HG03457 (cell line): Measurements from ENCODE around the gene CCDC91.

Experiments
- ATAC-seq: cut with Tn5 transposase; IDR thresholded peaks from one replicate; pipeline ENCODE4 v1.9.1; 2021; ENCODE audit warnings: moderate number of reproducible peaks; ENCODE audit not compliant: unreplicated experiment

CCDC91 gene

DNA sequence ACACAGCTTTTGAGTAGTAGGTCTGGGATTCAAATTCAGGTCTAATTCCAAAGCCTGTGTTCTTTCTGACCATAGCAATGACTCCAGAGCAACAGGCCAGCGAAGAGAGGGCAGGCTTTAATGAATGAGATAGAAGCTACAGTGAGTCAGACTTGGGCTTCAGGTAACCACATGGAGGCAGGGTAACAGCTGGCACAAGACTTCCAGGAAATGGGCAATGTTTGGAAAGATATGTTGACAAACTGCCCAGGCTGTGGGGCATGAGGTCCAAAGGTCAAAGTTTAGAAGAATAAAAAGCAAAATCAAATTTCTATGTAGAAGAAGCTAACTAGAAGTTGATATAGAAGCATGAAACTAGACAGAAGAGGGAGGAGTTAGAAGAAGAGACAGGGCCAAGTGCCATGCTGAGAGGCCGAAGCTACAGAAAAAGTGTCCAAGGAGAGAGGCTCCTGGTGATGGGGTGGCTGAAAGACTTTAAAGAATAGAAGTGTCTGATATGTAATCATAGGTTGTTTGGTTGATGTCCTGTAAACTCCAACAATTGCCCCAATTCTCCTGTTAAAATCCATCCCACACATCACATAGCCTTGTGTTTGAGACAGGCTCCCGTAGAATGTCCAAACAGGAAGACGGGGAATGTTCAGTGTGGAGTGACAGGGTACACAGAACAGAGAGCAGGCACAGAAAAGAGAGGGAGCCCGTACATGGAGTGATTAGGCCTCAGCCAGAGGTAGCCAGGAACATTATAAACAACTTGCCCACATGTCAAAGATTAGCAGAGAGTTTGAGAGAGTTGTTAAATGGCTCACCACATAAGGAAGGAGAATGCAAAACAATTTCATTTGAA lies 384.7 kb downstream of the CCDC91 start:
- ATAC-seq: no peak

- no peak for ATAC-seq
Observed at GRCh38 chr12:28575593-28576205, 385.4 kb downstream of the CCDC91 start.

GRCh38 chr12:28578361-28578760 lies 388.1 kb downstream of the CCDC91 start:
- no peak for ATAC-seq

- no peak for ATAC-seq
Observed at GRCh38 chr12:28578833-28579252, 388.6 kb downstream of the CCDC91 start.

DNA sequence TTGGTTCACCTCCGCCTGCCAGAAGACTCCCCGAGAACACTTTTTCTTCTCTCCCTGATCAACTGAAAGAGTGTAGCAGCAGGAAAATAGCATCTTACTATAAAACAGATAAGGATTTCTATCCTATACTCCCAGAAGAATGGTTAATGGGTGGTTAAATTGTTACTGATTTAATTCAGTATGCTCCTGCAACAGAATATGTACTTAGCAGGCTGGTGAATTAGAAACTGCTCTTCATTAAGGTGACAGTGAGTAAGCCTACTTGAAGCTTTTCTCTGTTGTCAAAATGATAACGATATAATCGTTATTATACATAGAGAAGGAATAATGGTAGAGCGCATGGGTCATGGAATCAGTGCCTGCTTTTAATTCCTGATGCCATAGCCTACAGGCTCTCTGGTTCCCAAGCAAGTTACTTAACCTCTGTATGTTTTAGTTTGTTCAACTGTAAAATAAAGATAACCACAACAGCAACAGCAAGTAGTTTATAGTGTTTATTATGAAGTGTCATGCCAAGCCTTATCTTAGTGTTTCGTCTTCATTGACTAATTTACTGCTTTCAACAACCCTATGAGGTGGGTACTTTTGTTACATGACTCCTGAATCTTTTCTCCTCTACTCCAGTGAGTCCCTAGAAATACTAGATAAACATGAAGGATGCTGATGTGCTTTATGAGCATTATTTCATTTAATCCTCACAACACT lies 392.6 kb downstream of the CCDC91 start:
- no peak for ATAC-seq

- no peak for ATAC-seq
Observed at GRCh38 chr12:28583701-28584261, 393.5 kb downstream of the CCDC91 start.

DNA sequence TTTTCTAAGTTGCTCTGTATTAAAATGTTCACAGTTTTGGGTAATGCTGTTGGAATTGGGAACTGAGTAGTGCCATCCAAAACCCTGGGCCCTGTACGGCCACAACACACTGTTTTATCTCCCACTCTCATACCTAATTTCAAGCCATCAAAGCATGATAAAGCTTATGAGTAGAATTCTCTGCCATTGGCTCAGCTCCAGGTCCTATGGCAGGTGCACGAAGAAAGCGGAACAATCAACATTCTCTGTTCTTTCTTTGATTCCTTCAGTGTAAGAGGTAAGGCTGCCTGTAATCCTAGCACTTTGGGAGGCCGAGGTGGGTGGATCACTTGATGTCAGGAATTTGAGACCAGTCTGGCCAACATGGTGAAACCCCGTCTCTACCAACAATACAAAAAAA lies 394.9 kb downstream of the CCDC91 start:
- ATAC-seq: no peak

DNA sequence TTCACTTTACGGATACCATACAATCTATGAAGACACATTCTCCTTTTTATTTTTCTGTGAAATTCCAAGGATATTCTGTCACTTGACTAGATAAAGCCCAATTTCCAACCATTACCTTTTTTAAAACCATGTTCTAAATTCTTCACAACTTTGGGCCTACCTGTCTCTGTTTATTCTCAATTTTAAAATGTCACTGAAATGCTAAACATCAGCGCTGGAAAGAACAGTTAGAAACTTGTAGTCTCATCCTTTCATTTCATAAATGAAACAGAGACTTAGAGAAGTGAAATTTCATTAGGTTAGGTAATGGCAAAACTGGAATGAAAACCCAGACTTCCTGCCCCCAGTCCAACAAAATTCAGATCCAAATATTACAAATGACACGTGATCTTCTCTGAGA lies 396.2 kb downstream of the CCDC91 start:
- no peak for ATAC-seq

DNA sequence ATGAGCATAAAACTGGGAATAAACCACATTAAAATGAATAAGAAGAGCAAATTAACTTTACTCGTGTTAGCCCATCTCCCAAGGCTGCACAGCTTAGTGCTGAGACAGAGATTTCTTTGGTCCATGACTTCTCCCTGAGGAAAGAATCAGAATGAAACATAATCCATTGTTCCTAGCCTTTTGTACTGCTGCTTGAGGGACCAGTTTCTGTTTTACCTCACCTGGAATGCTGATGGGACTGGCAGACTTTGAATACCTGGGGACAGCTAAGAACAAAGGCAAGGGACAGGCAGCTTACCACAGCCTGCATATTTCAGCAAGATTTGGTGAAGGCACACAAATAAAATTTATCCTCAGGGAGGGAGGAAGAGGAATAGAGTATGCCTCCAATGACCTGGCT lies 401.6 kb downstream of the CCDC91 start:
- ATAC-seq: no peak
